Hematopoietic multipotent progenitor cell treated with erythropoietin and hydrocortisone succinate and interleukin-3 and kit ligand, for 17 days (in vitro differentiated cells): Measurements from ENCODE around the gene ZNF892.
"Not testable (repeated sequence)": the region's sequence is repeated elsewhere in the genome, so short reads cannot be mapped to it uniquely, and the experiment has no call there.

Source experiments
- DNase-seq: peaks from one replicate; pipeline ENCODE4 v3.0.0-alpha.2; 2015; ENCODE audit warnings: low spot score

Gene ZNF892

DNA sequence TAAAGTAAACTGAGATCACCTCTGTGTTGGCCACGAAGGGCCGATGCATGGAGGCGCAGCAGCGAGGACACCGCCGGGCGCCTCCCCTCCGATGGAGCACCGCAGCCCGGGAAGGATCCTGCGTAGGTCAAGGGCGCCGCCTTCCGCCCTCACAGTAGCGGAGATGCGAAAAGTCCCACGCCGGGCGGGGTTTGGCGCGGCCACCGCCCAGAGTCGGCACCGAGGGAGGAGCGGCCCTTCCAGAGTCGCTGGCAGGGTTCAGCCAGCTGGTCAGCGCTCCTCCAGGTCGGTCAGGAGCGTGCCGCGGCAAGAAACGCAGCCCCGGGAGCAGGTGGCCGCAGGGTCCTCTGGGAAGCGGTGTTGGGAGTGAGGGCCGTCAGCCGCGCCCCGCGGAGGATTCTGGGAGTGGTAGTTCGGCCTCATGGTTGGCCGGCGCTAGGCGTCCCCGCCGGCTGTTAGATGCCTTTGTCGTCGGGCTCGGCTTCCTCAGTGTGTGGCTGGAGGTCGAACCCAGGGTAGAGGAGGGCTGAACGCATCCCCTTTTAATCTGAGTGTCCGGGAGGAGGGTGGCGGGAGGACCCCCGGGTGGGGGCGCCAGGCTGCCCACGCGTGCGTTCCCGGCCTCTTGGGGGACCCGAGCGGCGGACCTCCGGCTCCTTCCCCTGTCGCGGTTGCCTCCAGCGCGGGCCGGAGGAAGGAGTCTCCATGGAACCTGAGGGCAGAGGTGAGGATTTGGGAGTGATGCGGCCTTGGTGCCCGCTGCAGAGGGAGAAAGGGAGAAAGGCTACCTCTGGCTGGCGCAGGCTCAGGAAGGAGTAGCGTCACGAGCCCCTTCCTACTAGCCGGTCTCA is at the start of gene ZNF892:
Gene ZNF892 (plus strand): TSS at position 411 of the 851 bp plus-strand sequence. CDS start 295 bp downstream, at position 706.
- peak; percentile 11 for DNase-seq

DNA sequence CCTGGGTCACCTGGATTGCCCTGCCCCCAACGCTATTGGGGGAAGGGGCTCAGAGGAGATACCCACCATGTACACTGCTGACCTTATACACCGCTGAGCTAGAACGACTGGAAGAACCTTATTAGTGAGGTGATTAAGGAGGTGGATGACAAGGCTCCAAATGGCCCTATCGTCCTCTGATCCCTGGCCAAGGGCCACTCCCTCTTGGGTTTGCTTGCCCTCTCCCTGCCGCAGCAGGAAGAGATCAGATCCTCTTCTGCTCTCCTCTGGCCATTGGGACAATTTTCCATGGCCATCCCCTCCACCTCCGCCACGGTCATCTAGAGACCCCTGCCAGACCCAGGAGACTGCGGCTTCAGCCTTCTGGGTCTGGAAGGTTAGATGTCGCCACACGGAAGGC is 48.9 kb upstream of the ZNF892 start:
- no peak for DNase-seq

- peak; percentile 48 for DNase-seq
Observed at GRCh38 chr2:95158891-95159619, 48.3 kb upstream of the ZNF892 start.

- peak; percentile 66 for DNase-seq
Observed at GRCh38 chr2:95159690-95160449, 47.5 kb upstream of the ZNF892 start, which contains the start of gene ZNF514. Gene ZNF514, minus strand, starts transcription at chr2:95159848. Its CDS starts 6,595 bp downstream, at chr2:95153253.

GRCh38 chr2:95165030-95165370 is 42.3 kb upstream of the ZNF892 start:
- DNase-seq, result no peak

GRCh38 chr2:95165371-95166064 is 41.8 kb upstream of the ZNF892 start, which contains the start of gene ZNF2:
Gene ZNF2, plus strand, starts transcription at chr2:95165809. Its CDS starts 10,418 bp downstream, at chr2:95176227.
- peak; percentile 97 for DNase-seq

GRCh38 chr2:95166065-95166763 is 41.1 kb upstream of the ZNF892 start:
- DNase-seq, result no peak

DNA sequence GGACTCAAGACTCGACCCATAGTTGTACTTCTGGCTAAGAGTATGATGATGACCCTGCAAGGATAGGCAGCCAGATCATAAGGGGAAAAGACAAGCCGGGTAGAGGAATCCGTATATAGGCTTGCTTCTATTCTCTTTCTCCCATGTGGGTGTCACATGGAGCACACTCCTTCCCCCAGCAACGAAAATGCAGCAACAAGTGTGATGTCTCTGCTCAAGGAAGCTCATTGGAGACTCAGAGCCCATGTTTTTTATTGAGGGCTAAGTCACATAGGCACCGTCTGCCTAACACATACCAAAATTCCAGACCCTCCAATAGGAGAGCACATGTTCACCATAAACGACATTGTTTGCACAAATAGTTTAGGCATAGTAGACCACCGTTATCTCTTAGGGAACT is 35.4 kb upstream of the ZNF892 start:
- no peak for DNase-seq

GRCh38 chr2:95174031-95174542 is 33.2 kb upstream of the ZNF892 start:
- DNase-seq, result no peak

- DNase-seq, result no peak
Observed at GRCh38 chr2:95179451-95179850, 27.9 kb upstream of the ZNF892 start.

DNA sequence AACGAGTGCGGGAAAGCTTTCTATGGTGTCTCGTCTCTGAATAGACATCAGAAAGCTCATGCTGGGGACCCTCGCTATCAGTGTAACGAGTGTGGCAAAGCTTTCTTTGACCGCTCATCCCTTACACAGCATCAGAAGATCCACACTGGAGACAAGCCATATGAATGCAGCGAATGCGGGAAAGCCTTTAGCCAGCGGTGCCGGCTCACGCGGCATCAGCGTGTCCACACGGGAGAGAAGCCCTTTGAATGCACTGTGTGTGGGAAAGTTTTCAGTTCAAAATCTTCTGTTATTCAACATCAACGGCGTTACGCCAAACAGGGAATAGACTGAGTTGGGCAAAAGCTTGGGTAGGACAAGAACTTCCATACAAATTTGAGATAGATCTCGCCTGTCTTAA is 25.5 kb upstream of the ZNF892 start:
- no peak for DNase-seq

- no peak for DNase-seq
Observed at GRCh38 chr2:95185197-95185596, 22.1 kb upstream of the ZNF892 start.

GRCh38 chr2:95185973-95186372 is 21.3 kb upstream of the ZNF892 start:
- no peak for DNase-seq

- DNase-seq, result not testable (repeated sequence)
Observed at GRCh38 chr2:95192956-95193355, 14.4 kb upstream of the ZNF892 start.

DNA sequence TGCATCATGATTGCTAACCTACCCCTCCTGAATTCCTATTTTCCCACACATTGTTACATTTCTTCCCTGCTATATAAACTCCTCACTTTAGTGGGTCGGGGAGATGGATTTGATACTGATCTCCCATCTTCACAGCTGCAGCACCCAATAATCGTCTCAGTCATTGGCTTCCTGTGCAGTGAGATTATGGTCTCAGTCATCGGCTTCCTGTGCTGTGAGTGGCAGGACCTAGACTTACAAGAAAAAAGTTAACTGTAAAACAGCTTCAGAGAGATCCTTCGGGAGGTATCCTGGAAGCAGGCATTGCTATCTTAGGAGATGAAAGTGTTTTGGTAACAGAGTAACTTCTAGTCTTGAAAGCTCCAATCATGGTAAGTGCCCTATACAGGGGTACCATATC is 3.4 kb upstream of the ZNF892 start:
- DNase-seq, result no peak

DNA sequence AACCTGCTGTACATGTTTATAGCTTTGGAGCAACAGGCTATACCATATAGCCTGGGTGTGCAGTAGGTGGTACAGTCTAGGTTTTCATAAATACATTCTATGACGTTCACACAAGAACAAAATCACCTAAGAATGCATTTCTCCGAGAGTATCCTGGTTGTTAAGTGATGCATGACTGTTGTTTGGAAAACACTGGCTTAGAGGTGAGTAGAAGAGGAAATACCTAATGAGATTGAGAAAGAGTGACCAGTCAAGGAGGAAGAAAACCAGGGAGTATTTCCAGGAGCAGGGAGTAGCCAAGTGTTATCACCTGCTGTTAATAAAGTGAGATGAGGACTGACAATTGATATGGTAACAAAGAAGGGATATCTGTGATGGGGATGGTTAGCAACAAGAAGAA is 2.9 kb upstream of the ZNF892 start:
- DNase-seq, result no peak

- no peak for DNase-seq
Observed at GRCh38 chr2:95206096-95206495, 1.2 kb upstream of the ZNF892 start.

GRCh38 chr2:95208106-95208505 is 785 bp downstream of the ZNF892 start:
- no peak for DNase-seq

GRCh38 chr2:95215018-95215612 is 7.8 kb downstream of the ZNF892 start:
- no peak for DNase-seq

DNA sequence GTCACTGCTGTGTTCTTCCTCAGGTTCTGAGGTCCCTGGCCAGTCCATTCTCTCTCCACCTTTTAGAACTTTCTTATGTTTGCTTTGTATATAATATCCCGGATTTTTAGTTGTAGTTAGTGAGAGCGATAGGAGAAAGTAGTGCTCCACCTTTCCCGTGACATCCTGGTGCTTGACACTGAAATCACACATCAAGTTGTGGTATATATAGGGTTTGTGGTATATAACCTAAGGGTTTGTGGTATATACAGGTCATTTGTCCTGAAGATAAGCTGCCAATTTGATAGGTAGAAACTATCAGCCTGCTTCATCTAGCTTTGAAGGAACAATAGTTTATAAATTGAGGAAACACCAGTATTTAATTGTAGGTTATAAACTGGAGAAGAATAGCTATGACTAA is 13.1 kb downstream of the ZNF892 start:
- DNase-seq, result no peak

DNA sequence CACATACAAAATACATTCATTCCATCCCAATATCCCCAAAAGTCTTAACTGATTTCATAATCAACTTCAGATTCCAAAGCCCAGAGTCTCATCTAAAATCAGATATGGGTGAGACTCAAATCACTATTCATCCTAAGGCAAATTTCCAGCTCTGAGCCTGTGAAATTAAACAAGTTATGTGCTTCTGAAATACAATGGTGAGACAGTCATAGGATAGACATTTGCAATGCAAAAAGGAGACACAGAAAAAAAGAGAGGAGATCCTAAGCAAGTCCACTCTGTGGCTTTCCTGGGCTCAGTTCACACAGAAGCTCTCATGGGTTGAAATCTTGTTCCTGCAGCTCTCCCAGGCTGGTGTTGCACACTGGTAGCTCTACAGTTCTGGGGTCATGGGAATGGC is 18.3 kb downstream of the ZNF892 start:
- no peak for DNase-seq
